HG03060 (cell line): ENCODE measurements around the gene CORO6.

Experiments used
- ATAC-seq: cut with Tn5 transposase; IDR thresholded peaks from one replicate; pipeline ENCODE4 v1.9.1; 2021; ENCODE audit warnings: low read depth, moderate number of reproducible peaks; ENCODE audit not compliant: unreplicated experiment

CORO6 gene

DNA sequence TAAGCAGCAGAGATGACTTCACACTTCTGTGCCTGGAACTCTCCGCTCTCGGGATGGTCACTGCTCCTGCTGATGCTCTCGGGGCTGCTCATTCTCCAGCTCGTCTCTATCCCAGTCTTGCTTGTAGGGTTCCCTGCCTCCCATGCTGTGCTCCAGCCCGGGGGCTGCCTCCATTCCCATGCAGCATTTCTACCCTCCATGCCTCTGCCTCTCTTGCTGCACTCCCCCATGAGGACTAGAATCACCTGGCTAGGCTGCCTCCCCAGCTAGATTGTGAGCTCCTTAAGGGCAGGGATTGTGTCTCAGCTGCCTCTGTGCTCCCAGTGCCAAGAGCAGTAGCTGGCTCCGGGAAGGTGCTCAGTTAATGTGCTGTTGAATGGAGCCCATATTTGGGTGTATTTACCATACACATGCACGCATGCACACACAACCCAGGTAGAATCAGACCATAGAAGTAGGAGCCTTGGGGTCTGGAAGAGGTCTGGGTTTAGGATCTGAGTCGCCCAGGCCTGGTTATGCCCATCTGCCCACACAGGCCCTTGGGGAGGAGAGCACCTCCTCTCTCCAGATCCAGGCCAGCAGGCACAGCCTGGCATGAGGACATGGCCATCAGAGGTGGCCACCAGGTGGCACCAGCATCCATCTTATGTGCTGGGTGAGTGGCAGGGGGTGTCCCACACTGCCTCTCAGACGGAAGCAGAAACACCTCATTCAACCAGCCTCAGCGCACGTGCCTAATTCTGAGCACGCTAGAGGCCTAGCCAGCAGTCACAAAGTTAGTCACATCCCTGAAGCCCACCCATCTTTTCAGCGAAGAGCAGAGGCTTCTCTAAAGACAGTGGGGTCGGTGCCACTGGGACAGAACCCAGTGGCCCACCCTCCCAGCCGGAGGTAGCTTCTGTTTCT is 42.6 kb downstream of the CORO6 start:
- ATAC-seq = peak; percentile 76

DNA sequence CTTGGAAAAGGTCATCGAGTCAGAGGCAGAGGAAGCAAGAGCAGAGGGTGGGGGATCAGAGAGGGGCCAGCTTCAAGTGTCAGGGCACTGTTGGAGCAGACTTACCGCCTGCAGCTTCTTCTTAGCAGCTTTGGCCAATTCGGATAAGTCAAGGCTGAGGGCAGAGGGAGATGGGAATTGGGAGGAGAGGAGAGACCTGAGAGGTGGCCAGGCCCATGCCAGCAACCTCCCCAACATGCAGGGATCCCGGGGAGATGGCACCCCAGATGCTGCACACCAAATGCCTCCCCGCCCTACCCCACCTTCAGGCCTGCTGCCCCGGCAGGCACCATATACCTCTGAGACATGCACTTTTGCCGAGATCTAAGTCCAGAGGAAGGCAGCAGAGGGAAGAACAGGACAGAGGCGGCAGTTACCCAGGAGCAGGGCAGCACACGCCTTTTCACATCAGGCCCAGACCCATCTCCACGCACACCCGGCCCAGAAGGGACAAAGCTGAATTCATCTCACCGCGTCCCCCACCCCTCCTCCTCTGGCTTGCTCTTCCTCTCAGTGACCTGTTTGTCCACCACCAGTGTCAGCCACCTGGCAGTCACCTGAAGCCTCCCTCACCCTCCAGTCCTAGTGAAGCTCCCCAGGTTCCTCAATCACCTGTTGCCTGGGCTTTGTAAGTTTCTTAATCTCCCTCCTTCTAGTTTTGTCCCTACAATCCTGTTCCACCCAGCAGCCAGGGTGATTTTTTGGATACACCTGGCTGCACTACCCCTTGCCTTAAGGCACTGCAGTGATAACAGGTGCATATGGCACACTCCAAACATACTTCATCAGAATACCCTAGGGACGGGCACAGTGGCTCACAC is 43.9 kb downstream of the CORO6 start:
- ATAC-seq = no peak

DNA sequence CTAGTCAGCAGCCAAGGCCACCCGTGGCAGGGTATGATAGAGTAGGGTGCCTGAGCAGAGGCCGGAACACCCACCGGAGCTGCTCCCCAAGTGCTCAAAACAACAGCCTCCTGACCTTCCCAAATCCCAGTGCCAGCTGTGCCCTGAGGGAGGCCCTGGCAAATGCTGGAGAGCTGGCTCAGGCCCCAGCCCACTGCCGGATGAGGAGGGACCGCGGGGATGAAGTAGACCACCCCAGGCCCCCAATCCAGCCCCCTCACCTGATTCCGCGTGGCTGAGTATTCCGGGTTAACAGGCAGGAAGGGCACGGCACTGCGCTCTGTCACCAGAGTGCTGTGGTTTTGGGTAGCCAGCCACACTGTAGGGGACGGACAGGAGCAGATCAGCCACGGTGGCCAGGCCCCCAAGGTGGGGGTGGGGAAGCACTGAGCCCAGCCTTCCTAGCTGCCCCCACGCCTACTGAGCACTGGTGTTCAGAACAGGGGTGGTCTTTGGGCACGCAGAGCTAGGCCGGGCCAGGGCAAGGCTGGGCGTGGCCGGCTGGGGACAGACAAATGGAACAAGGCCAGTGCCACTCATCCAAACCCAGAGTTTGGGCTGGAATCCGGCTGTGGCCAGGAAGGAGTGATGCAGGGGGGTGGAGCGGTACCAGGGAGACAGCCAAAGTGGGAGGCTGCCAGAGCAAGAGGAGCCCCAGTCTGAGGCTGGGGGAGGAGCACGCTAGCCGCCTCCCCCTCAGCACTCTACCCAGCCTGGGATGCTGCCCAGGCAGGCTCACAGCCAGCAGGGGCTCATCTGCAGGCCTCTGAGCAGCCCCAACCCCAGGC is 45.1 kb downstream of the CORO6 start:
- no peak for ATAC-seq

DNA sequence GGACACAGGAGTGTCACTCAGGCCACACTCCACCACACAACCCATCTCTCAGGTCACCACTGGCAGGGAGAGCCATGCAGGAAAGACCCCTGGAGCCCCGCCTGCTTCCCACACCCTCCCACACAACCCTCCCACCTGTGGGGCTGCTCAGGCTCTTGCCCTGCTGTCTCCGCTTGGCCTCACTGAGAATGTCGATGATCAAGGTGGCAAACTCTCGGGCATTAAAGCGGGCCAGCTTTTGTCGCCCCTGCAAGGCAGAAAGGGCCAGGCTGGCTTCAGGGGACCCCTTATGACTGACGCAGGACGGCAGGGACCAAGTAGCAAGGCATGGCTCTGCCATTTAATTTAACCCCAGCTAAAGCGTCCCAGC is 45.7 kb downstream of the CORO6 start:
- no peak for ATAC-seq

DNA sequence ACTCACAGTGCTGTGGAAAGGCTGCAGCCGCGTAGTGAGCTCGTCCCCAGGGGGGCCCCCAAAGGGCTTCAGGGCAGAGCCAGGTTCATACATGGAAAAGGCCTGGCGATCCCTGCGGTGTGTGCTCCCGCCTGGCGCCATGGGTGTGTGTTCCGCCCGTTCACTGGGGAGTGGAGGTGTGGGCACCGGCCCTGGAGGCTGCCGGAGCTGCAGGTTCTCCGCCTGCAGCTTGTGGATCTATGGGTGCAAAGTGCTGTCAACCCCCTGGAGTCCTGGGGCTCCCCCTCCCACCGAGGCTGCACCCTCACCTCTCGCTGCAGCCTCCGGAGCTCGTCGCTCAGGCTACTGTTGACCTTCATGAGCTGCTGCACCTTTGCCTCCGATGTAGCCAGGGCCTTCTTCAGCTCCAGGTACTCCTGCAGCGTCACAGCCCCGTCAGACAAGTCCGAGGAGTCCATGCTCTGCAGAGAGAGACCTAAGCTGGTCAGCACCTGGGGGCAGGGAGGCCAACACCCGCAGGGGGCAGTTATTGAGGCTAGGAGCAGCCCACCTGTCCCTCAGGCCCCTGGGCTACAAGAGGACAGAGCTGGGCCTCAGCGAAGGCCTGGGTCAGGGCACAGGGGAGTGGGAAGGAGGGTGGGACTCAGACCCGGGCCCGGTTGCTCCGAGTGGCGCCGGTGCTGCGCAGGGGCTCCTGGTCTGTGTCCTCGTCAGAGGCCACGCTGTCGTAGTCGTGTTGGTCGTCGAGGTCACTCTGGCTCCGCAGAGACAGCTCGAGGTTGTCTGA is 46.3 kb downstream of the CORO6 start:
- no peak for ATAC-seq

DNA sequence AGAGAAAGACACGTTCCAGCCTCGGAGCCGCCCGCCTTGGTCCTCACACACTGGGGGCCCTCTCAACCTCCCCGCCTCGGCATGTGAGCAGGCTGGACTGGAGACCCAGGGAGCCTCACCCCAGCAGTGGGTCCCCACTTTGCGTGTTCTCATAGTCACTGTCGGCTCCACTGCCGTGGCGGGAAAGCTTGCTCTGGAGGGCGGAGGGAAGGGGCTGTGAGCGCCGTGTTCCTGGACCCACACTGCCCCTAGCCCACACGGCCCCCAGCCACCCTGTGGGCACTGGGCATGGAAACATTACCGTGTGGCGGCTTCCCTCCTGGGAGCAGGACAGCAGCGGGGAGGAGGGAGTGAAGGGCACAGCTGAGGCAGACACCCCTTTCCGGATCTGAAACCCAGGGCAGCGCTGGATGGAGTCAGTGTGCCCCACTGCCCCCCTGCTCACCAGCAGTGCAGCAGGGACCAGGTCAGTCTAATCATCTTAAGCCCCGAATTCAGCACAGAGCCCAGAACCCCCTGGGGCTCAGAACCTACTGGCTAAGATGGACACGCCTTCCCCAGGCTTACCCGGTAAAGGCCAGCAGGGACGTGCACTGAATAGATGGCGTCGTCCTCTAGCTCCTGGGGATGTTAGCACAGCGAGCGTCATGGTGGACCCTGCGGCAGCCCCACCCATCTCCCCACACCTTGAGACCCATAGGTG is 47.0 kb downstream of the CORO6 start:
- ATAC-seq = no peak

DNA sequence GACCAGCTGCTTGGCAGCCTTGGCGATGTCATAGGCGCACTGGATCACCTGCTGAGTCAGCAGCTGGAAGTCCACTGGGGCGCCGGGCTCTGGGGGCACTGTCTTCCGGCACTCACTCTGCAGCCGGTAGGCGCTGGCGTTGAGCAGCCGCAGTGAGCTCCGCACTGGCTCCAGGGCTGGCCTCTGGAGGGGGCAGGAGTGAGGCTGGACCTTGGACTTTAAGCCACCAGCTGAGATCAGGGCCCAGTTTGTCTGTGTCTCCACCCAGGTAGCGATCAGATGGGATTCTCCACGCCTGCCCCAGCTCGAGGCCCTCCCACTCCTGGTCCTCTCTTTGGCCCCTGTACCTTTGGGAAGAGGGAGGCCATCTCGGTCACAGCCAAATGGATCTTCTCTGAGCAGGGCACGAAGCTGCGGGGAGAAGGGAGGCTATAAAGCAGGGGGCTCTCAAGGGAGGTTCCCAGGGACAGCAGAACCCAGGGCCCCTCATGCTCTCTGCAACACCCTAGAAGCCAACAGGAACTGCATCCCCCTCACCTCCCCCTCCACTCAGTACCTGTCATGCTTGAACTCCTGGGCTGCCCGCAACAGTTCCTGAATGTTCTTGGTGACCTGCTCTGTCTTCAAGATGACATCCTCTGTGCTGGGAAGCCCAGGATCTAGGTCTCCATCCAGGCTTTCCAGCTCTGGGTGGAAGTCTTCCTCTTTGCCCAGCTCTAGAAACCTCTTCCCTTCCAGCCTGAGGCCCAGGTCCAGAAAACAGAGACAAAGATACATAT is 47.8 kb downstream of the CORO6 start:
- ATAC-seq = no peak

DNA sequence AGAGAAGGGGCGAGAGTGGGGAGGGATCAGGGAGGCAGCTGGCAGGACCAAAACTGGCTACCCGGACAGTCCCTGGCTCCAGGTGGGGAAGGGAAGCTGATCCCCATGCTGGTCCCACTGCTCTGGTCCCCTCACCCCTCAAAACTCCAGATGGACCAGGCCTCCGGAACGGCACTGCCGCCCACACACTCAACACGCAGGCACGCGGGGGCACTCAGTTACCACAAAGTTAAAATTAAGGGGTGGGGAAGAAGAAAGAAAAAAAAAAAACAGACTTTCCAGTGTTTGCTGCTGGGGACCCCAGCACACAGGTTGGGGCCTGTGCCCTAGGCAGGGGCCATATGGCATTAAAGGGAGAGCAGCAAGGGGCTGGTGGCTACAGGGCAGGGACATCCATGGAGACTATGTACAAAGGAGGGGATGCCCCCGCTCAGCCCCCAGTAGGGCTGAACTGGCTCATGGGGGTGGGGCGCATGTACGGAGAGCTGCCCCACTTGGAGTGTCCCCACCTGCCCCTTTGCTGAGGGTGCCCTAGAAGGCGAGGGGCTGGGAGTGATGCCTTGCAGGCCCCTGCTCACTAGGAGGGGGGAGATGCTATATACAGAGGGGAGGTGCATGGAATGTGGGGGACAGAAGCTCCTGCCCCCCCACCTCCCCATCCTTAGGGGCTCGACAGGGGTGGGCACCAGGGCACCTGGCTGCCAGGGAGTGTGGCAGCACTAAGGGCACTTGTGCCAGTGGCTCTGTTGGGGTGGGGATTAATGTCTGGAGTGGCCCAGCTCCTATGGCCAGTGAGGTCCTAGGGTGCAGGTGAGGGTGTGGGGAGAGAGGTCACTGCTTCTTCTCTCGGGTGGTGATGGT is 48.6 kb downstream of the CORO6 start:
- ATAC-seq = no peak

DNA sequence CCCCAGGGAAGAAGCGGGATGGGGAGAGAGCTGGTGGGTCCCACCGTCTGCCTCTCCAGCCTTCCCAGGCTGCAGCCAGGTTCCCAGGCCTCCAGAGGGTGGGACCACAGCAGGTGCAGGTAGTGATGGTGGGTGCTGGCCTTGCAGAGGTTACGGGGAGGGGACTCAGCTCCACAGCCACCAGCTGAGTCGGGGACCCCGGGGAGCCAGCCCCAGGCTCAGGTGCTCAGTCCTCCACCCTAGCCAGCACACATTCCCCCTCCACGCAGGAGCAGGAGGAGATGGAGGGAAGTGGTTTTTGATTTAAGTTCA is 49.2 kb downstream of the CORO6 start:
- no peak for ATAC-seq

DNA sequence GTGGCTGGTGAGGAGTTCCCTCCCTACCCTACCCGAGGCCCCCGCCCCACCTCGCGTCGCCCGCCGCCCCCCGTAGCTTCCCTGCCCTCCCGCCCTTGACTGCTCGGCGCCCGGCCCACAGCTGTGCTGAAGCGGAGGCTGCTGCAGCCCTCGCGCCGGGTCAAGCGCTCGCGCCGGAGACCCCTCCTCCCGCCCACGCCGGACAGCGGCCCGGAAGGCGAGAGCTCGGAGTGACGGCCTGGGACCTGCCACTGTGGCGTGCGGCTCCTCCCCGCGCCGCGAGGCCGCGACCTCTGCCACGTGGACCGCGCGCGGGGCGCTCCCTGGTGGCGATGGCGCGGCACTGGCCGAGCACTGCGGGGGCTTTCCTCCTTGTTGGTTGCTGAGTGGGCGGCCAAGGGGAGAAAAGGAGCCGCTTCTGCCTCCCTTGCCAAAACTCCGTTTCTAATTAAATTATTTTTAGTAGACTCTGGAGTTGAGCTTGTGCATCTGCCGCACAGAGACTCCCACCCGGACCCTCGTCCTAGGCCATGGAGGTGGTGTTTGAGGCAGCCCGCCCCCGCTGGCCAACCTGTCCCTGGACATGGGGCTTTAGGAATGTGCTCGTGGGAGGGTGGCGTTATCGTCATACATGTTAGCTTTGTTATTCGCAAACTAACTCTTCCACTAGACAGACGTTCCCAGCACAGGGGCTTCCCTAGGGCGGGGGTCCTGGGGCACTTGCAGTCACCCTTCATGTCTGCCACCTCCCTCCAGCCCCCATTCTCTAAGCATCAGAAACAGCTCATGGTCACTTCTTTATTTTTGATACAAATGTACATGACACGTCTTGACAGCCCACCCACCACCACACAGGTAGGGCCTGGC is 49.8 kb downstream of the CORO6 start:
- ATAC-seq = no peak

DNA sequence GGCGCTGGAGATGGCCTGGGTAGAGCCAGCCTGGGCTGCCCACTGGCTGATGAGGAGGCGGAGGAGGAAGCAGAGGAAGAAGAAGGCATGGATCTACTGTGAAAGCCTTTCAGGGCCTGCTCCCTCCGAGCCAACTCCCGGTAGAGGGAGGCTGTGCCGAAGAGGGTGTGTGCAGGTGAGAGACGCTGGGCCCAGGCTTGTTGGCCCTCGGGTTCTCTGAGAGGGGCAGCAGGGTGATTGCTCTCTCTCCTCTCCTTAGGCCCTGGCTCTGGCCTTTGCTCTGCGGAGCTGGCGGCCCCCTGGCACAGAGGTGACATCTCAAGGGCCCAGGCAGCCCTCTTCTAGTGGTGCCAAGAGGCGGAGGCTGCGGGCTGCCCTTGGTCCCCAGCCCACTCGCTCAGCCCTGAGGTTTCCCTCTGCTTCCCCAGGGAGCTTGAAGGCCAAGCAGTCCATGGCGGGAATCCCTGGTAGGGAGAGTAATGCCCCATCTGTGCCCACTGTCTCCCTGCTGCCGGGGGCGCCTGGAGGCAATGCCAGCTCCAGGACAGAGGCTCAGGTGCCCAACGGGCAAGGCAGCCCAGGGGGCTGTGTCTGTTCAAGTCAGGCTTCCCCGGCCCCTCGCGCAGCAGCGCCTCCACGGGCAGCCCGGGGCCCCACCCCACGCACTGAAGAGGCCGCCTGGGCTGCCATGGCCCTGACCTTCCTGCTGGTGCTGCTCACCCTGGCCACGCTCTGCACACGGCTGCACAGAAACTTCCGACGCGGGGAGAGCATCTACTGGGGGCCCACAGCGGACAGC is 50.6 kb downstream of the CORO6 start:
- ATAC-seq = no peak

DNA sequence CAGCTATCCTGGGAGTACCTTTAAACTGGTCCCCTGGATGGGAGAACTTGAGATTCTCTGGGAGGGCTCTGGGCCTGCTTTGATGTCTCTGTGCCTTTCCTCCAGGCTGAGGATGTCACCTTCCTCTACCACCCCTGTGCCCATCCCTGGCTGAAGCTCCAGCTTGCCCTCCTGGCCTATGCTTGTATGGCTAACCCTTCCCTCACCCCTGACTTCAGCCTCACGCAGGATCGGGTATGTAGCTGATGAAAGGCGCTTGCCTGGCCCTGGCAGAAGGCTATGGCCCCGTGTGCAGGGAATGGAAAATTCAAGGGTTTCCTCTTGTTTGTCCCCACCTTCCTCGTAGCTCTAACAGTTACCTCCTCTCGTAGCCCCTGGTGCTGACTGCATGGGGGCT is 51.2 kb downstream of the CORO6 start:
- ATAC-seq = no peak

DNA sequence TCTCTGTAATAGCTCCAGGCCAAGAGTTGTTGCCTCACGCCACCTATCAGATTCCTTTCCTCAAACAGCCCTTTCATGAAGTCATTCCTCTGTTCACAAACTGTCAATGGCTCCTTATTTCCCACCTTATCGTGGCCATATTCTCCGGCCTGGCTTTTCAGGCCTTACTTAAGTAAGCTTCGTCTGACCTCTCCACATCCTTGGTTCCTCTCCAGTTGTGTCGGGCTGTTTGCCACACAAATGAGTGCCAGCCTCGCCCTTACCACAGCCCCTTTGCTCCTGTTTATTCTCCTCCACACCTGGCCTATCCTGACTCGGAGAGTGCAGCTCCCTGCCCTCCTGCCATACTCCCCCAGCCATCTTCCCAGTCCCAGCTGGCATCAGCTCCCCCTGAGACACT is 52.2 kb downstream of the CORO6 start:
- ATAC-seq = no peak

DNA sequence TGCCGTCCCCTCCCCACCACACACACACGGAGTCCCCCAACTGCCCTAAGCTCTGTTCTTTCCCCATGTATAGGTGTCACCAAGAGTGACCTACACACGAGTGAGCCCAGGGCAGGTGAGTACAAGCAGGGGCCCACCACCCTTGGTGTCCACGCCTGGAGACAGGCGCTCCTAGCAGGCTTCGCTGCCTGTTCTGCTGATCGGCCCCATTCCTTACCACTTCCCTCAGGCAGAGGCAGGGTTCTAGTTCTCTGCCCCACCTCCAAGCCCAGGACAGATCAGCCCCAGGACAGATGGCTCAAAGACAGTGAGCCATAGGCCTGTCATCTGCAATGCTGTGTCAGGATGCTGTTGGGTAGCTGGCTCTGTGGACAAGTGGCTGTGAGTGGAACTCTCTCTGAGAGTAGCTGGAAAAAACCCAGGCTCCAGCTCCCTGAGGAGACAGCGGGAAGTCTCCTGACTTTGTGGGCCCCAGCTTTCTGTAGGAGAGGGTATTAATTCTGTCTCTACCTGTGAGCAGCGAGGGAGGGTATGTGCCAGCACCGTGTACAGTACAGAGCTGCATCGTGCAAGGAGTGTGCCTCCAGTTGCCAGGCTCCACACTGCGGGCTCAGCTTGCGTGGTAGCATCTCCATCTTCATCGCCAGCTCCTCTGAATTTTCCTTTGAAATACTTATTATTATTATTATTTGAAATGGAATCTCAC is 53.3 kb downstream of the CORO6 start:
- ATAC-seq = no peak

DNA sequence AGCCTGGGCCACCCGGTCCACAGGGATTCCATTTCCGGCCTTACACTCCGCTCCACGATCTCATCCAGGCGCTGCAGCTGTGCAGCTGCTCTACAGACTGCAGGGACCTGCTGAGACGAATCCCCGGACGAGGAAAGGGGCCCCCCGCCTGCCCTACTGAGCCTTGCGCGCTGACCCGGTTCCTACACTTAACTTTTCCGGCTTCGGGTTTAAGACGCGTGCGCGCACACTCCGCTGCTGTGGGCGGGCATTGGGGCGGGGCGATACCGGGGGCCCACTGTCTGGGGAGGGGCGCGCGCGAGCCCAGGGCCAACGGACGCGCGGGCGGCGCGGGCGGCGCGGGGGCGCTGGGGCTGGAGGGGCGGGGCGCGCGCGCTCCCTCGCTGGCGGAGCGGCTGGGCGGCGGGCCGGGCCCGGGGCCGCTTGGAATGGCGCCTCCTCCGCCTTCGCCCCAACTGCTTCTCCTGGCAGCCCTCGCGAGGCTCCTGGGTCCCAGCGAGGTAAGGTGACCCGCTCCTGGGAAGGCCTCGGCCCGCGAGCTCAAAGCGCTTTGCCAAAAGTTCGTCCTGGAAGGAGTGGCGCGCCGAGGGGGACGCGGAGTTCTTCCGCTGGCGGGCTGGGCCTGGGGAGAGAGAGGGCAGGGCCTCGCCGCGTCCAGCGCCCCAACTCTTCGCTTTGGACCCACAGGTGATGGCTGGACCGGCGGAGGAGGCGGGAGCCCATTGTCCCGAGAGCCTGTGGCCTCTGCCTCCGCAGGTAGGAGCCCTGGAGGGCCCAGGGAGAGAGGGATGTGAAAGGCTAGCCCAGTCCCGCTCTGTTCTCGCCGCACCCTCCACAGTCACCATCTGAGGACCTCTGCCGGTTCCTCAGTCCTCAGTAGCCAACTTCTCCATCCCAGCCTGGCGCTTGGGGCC is 54.1 kb downstream of the CORO6 start, which contains the start of gene TP53I13:
TSS of gene TP53I13 (plus strand) at position 371 of the 914 bp plus-strand sequence. CDS start at position 429, 58 bp downstream.
- ATAC-seq = no peak
